Osteoblast (primary cell): ENCODE results near the gene ADIPOR2. TPM values are rescaled to one million over a fixed set of nuclear protein-coding genes. Genes with fewer than 3 reads are reported as not detected.
A peak's percentile ranks its signal among the peaks of the same experiment; 100 is the strongest.

Source experiments
- DNase-seq: peaks from one replicate; pipeline ENCODE4 v3.0.0; 2011; ENCODE audit warnings: low spot score, mixed read lengths; ENCODE audit not compliant: insufficient read length; ENCODE audit errors: missing footprints
- H2AFZ ChIP-seq: 2 replicates; pipeline ENCODE4 v1.6.0; 2011; ENCODE audit warnings: mild to moderate bottlenecking, low read length
- H3K27ac ChIP-seq: 2 replicates; pipeline ENCODE4 v1.5.1; 2011; ENCODE audit warnings: mild to moderate bottlenecking, low read depth, low read length, moderate library complexity
- H3K27me3 ChIP-seq: 2 replicates; pipeline ENCODE4 v1.6.0; 2012; ENCODE audit warnings: mild to moderate bottlenecking, control low read depth, inconsistent platforms, low read length, moderate library complexity; ENCODE audit not compliant: insufficient read depth
- H3K36me3 ChIP-seq: 2 replicates; pipeline ENCODE4 v1.5.1; 2011; ENCODE audit warnings: mild to moderate bottlenecking, low read length, control low read depth, moderate library complexity; ENCODE audit not compliant: insufficient read depth
- H3K4me1 ChIP-seq: 2 replicates; pipeline ENCODE4 v1.5.1; 2011; ENCODE audit warnings: mild to moderate bottlenecking, low read length, control low read depth, moderate library complexity; ENCODE audit not compliant: insufficient read depth
- H3K4me2 ChIP-seq: 2 replicates; pipeline ENCODE4 v1.6.0; 2011; ENCODE audit warnings: mild to moderate bottlenecking, low read length; ENCODE audit not compliant: insufficient read depth
- H3K4me3 ChIP-seq: fragments of 200-600 bp; sonication (generic); 3 replicates; pipeline ENCODE4 v1.5.1; 2012; ENCODE audit warnings: mild to moderate bottlenecking, low read length, inconsistent platforms; ENCODE audit not compliant: insufficient read depth
- H3K79me2 ChIP-seq: 2 replicates; pipeline ENCODE4 v1.6.0; 2012; ENCODE audit warnings: mild to moderate bottlenecking, low read length, control low read depth, inconsistent platforms; ENCODE audit not compliant: insufficient read depth
- H3K9me3 ChIP-seq: 2 replicates; pipeline ENCODE4 v1.5.1; 2011; ENCODE audit warnings: low read depth, low read length, control low read depth
- H4K20me1 ChIP-seq: 2 replicates; pipeline ENCODE4 v1.6.0; 2012; ENCODE audit warnings: mild to moderate bottlenecking, low read length, control low read depth; ENCODE audit not compliant: insufficient read depth
- CTCF ChIP-seq: IDR thresholded peaks from 2 replicates; pipeline ENCODE4 v1.5.1; 2011; ENCODE audit warnings: mild to moderate bottlenecking, low read depth, low read length, moderate library complexity; ENCODE audit errors: extremely low read depth
- total RNA-seq: library from RNA; depleted of rRNA; stranded (reverse); fragments of >200 nt; gene quantifications from 2 replicates; pipeline ENCODE4 v1.2.3, GENCODE V29; 2012

ADIPOR2 gene
- total RNA-seq, 1 donor, result 32.2 TPM

DNA sequence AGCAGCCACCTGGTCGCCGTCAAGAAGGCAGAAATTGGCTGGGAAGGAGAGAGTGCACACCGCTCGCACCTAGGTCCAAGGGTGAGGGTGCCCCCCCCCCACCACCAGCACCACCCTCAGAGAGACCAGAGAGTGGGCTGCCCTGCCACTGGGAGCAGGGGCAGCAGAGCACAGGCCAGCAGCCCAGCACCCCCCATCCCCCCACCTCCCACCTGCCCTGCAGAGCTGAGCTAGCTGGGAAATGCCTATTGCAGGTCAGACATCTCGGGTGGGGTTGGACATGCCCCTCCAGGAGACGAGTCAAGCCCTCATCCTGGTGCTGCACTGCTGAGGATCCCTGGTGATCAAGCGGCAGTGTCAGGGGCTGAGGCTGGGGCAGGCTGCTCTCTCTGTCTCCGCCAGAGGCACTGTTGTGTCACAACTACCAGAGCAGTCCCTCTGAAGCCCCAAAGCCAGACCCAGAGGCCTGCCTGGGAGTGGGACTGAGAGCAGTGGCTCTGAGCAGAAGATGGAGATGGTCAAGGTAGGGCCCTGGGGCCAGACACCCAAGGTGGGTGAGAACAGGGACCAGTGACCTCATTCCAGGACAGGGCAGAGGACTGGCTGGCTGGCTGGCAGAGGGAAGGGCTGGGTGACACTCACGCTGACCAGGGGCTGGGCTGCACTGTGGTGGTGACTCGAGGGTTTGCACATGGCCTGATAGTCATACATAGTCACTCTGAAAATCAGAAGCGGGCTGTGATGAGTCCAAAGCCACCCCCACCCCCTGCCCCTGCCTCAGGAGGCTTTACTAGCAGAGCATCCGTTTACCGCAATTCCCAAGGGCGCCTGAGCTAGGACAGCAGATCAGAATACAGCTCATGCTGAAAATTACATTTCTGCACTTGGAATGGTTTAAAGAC, 109.8 kb downstream of the ADIPOR2 start:
- no peaks in the 10 kb centered on the region for H3K9me3 ChIP-seq

DNA sequence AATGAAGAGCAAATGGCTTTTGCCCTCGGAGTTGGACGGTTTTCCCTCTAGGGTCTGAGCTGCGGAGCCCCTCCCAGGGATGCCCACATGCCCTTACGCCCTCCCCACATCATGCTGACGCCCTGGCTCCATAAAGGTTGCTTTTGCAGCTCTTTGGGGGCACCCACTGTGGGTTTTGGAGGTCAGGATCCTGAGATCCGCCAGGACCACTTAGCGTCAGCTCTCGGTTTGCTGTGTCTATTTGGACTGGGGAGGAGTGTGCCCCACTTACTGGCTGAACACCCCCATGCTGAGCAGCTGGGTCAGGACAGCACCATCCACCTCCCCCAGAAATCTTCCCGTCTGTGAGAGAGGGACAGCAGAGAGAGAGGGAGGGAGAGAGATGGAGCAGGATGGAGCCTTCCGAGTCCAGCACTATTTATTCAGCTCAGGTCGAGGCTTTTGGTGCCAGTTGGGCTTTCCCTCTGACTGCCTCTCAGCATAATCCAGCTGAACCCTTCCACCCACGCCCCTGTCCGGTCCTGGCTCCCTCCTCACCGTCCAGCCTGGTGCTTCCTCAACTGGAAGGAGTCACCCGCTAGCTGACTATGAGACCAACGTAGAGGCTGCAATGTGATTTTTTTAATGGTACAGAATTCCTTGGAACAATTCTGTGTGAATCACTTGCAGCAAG, 110.6 kb downstream of the ADIPOR2 start:
- H3K36me3 ChIP-seq, result no peaks in the 10 kb centered on the region
- no peak for TF ChIP-seq CTCF
- H3K27ac ChIP-seq, result peak overlapping the region; percentile 48

More for the DNA sequence above, 109.8 kb downstream of the ADIPOR2 start:
- H3K27me3 ChIP-seq, result no peaks in the 10 kb centered on the region
- H3K4me2 ChIP-seq, result peak overlapping the region; percentile 50
- H4K20me1 ChIP-seq, result no peaks in the 10 kb centered on the region
- no peak overlapping the region for H3K27ac ChIP-seq
- H3K36me3 ChIP-seq, result no peaks in the 10 kb centered on the region
- no peaks in the 10 kb centered on the region for H3K79me2 ChIP-seq
- H3K4me3 ChIP-seq, result no peak overlapping the region
- TF ChIP-seq CTCF, result peak; percentile 52
- peak; percentile 91 for DNase-seq
- H3K4me1 ChIP-seq, result peaks cover 31% of the 10 kb centered on the region
- H2AFZ ChIP-seq, result no peak overlapping the region

DNA sequence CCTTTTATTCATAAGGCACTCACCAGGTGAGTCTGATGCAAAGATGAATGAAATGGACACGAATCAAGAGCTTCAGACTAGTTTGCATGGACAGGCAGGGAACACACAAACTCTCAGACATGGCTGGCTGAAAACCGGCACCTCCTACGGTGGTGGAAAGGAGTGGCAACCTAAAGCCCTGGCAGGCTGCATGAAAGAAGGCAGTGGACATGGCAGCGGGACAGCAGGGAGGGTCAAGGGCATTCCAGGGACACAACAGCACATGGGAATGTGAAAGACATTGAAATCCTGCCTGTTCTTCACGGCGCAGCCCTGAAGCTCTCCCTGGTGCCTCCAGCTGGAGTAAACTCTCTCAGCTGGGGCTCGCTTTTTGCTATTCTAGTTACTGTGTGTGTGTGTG, 112.9 kb downstream of the ADIPOR2 start:
- Histone ChIP-seq H3K27me3 (no peaks in the 10 kb centered on the region), H3K4me3 (no peak overlapping the region), H3K9me3 (no peaks in the 10 kb centered on the region), H3K36me3 (no peaks in the 10 kb centered on the region), H3K4me2 (no peak overlapping the region), H3K4me1 (peaks cover 21% of the 10 kb centered on the region), H3K79me2 (no peaks in the 10 kb centered on the region), H4K20me1 (no peaks in the 10 kb centered on the region), H3K27ac (no peak overlapping the region), H2AFZ (peak overlapping the region; percentile 15)
- TF ChIP-seq CTCF, result no peak
- DNase-seq, result no peak

More for the DNA sequence above, 110.6 kb downstream of the ADIPOR2 start:
- Histone ChIP-seq H2AFZ (peak overlapping the region; percentile 23), H4K20me1 (no peaks in the 10 kb centered on the region), H3K4me3 (peak overlapping the region; percentile 23), H3K4me2 (peak overlapping the region; percentile 50), H3K4me1 (peaks cover 27% of the 10 kb centered on the region), H3K27me3 (no peaks in the 10 kb centered on the region), H3K79me2 (no peaks in the 10 kb centered on the region), H3K9me3 (no peaks in the 10 kb centered on the region)
- peak; percentile 96 for DNase-seq
